Pancreas (tissue), 10 donors: ENCODE data around the gene MYL11. TPM values are rescaled to one million over a fixed set of nuclear protein-coding genes. Genes with fewer than 3 reads are reported as not detected.

Experiments
- ATAC-seq, 4 donors: fragments of 200-7000 bp; cut with Tn5 transposase; one replicate each; pipeline versions ENCODE4 v1.8.0 to v1.9.1; 2020; ENCODE audit warnings: mild to moderate bottlenecking in 4 of 4, moderate library complexity in 4 of 4
- DNase-seq, 6 donors: peaks; one replicate each; pipeline ENCODE4 v3.0.0-alpha.2; 2020
- FAIRE-seq: peaks from 2 replicates; lab custom pipeline; 2012; peaks lifted over from hg19 to GRCh38; lab: Jason Lieb, UNC
- H3K27ac ChIP-seq, 4 donors: fragments of 200-600 bp; sonication (generic); 1 replicate in 3 of 4; 2 replicates in 1 of 4; pipeline versions ENCODE4 v1.5.0 to v1.8.0; 2020
- H3K27me3 ChIP-seq, 4 donors: fragments of 200-600 bp; one replicate each; pipeline ENCODE4 v1.8.0; 2021
- H3K36me3 ChIP-seq, 3 donors: fragments of 200-600 bp; sonication (generic) in 1 of 3; one replicate each; pipeline versions ENCODE4 v1.5.0 to v1.8.0; 2020 to 2021
- H3K4me1 ChIP-seq, 3 donors: fragments of 200-600 bp; one replicate each; pipeline ENCODE4 v1.8.0; 2021
- H3K4me3 ChIP-seq, 4 donors: fragments of 200-600 bp; sonication (generic) in 2 of 4; one replicate each; pipeline versions ENCODE4 v1.5.0 to v1.8.0; 2020 to 2021
- H3K9me3 ChIP-seq, 4 donors: fragments of 200-600 bp; one replicate each; pipeline ENCODE4 v1.8.0; 2021
- CTCF ChIP-seq, 4 donors: fragments of 200-600 bp; sonication (generic) in 3 of 4; IDR thresholded peaks; one replicate each; pipeline versions ENCODE4 v1.5.0 to v1.8.0; 2021; ENCODE audit warnings: antibody characterized with exemption in 4 of 4
- WGBS, 2 donors: extraction: QIAGEN DNeasy Blood & Tissue Kit; methylation state at CpG; one replicate each; pipeline ENCODE4 v1.1.7; 2013; 5-methylcytosine and 5-hydroxymethylcytosine counted together
- intact Hi-C, 3 donors: fragments of 100-400 bp; cut with DNase I; formaldehyde crosslinking; loops; one replicate each; pipeline versions ENCODE4 v1.11.1 to v1.14.2; 2022
- polyA plus RNA-seq, 2 donors: library from polyadenylated mRNA; stranded (reverse); fragments of 200-250 nt; gene quantifications; one replicate each; pipeline ENCODE4 v1.2.3, GENCODE V29; 2013
- total RNA-seq, 6 donors: library from RNA; stranded (reverse); fragmentation: NEBNext Ultra II Directional in 4 of 6; extraction: Animal tissue kit (Norgen Biotek cat#: 25700) in 4 of 6; gene quantifications; one replicate each; pipeline versions ENCODE4 v1.2.1 to v1.2.4, GENCODE V29; 2021 to 2023
- donor health status: healthy with polysubstance abuse.
- donor health status: DM: no; HTN: no; CAD: no; lungs with moderate emphysema.
- donor health status: DM: no; HTN: no; CAD: no.
- donor health status: control.
- donor health status: control.
- donor health status: Bipolar disorder and iron deficiency.
- donor health status: DM: yes; HTN: yes; CAD: no.
- donor health status: DM: no; HTN: no; CAD: no.
- donor health status: DM: no; HTN: no; CAD: no.
- donor health status: DM: yes; HTN: yes; CAD: no.

The MYL11 gene
- total and polyA plus RNA-seq, 8 donors = 0.24 to 0.84 (median 0.31) TPM; not detected in 3

- intact Hi-C loops = no loop called here
- FAIRE-seq (no peak), ATAC-seq (no peak), DNase-seq (peak in 1 of 6 donors; percentile 5)
- Histone ChIP-seq H3K36me3 (peaks cover 0 to 20% (median 12%) of the 10 kb centered on the region in 3 donors), H3K4me3 (no peak overlapping the region), H3K9me3 (no peaks in the 10 kb centered on the region), H3K27me3 (no peaks in the 10 kb centered on the region), H3K4me1 (peaks cover 9 to 25% (median 20%) of the 10 kb centered on the region in 3 donors), H3K27ac (no peak overlapping the region)
- no peak for TF ChIP-seq CTCF (IDR thresholded peaks at IDR 0.05)
- WGBS, 2 donors = 91 to 96% methylated on average over 7 of the region's 7 CpGs
Observed at GRCh38 chr16:30348929-30349328, 25.7 kb upstream of the MYL11 start.

DNA sequence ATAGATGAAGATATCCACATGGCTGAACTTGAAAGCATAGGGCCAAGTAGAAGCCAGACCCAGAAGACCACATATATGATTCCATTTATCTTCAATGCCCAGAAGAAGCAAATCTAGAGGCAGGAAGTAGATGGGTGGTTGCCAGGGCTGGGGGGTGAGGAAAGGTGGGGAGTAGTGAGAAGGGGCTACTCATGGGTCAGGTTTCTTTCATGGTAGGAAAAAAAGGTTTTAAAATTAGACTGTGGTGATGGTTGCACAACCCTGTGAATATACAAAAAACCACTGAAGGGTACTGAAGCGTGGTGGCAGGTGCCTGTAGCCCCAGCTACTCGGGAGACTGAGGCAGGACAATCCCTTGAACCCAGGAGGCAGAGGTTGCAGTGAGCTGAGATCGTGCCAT, 24.9 kb upstream of the MYL11 start:
- ATAC-seq (no peak), DNase-seq (no peak), FAIRE-seq (no peak)
- Histone ChIP-seq H3K27ac (no peak overlapping the region), H3K36me3 (peaks cover 0 to 20% (median 12%) of the 10 kb centered on the region in 3 donors), H3K4me1 (peaks cover 9 to 28% (median 23%) of the 10 kb centered on the region in 3 donors), H3K27me3 (no peaks in the 10 kb centered on the region), H3K4me3 (no peak overlapping the region), H3K9me3 (no peaks in the 10 kb centered on the region)
- intact Hi-C loops = no loop called here
- TF ChIP-seq CTCF (IDR thresholded peaks at IDR 0.05) = no peak
- WGBS, 2 donors = 88 to 97% methylated on average over 3 of the region's 3 CpGs

DNA sequence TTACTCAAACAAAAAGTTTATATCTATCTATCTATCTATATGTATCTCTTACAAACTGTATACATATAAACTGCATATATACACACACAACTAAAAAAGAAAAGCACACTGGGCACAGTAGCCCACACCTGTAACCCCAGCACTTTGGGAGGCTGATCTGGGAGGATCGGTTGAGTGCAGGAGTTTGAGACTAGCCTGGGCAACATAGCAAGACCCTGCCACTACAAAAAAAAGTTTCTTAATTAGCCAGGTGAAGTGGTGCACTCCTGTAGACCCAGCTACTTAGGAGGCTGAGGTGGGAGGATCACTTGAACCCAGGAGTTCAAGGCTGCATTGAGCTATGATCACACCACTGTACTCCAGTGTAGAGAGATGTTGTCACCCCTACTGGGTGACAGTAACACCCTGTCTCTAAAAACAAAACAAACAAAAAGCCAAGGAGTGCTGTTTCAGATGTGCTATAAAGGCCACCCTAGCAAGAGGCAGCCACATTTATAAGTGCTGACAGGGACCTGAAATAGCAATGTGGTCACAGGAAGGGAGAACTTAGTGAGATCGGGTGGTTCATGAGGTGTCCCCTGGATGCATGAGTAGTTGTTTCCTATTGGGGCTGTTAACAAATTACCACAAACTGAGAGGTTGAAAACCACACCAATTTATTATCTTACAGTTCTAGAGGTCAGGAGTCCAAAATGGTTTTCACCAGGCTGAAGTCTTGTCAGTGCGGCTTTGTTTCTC, 24.3 kb upstream of the MYL11 start:
- H3K9me3 ChIP-seq = no peaks in the 10 kb centered on the region
- FAIRE-seq = no peak
- no peak for TF ChIP-seq CTCF (IDR thresholded peaks at IDR 0.05)

DNA sequence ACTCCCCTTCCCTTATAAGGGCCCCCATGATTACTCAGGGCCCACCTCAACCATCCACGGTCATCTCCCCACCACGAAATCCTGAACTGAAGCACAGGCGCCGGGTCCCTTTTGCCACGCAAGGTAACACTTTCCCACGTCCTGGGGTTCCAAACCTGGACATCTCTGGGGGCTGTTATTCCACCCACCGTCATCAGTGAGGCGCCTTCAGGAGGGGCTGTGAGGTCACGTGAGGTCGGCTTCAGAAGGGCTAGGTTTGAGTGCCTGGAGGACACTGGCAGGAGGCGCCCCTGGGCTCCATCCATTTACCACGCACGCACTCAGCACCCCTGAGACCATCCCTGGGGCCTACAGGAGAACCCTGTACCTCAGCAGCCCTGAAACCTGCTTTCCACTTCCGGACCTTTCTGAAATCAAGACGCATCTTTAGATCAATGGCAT, 23.6 kb upstream of the MYL11 start:
- H3K9me3 ChIP-seq = no peaks in the 10 kb centered on the region
- no peak overlapping the region for H3K27ac ChIP-seq
- peaks cover 0 to 20% (median 12%) of the 10 kb centered on the region in 3 donors for H3K36me3 ChIP-seq
- intact Hi-C loops = no loop called here
- no peak overlapping the region for H3K4me3 ChIP-seq
- DNase-seq (peak in 2 of 6 donors; percentile 14 to 39), ATAC-seq (no peak), FAIRE-seq (no peak)
- H3K4me1 ChIP-seq = peaks cover 9 to 28% (median 23%) of the 10 kb centered on the region in 3 donors
- TF ChIP-seq CTCF (IDR thresholded peaks at IDR 0.05) = no peak
- WGBS, 2 donors = 91 to 92% methylated on average over 15 of the region's 15 CpGs
- H3K27me3 ChIP-seq = no peaks in the 10 kb centered on the region

More for the DNA sequence above, 24.3 kb upstream of the MYL11 start:
- DNase-seq (no peak), ATAC-seq (no peak)
- Histone ChIP-seq H3K27me3 (no peaks in the 10 kb centered on the region), H3K27ac (no peak overlapping the region), H3K4me3 (no peak overlapping the region), H3K36me3 (peaks cover 0 to 20% (median 12%) of the 10 kb centered on the region in 3 donors), H3K4me1 (peaks cover 9 to 28% (median 23%) of the 10 kb centered on the region in 3 donors)
- intact Hi-C loops = no loop called here
- 93 to 94% methylated on average over 3 of the region's 3 CpGs for WGBS, 2 donors
